Progenitor cell of endocrine pancreas (in vitro differentiated cells): ENCODE results near the gene TTR. TPM values are rescaled to one million over a fixed set of nuclear protein-coding genes. Genes with fewer than 3 reads are reported as not detected.

Source experiments
- DNase-seq: peaks from one replicate; pipeline ENCODE4 v3.0.0; 2021; ENCODE audit warnings: low spot score; ENCODE audit not compliant: unreplicated experiment
- H3K27ac Mint-ChIP-seq: 2 replicates; pipeline ENCODE4 v1.8.0; 2021; ENCODE audit warnings: mild to moderate bottlenecking, moderate library complexity, mixed read lengths
- H3K27me3 Mint-ChIP-seq: 2 replicates; pipeline ENCODE4 v1.8.0; 2021; ENCODE audit warnings: mixed read lengths
- H3K36me3 Mint-ChIP-seq: 2 replicates; pipeline ENCODE4 v1.8.0; 2022; ENCODE audit warnings: mixed read lengths; ENCODE audit not compliant: insufficient read depth
- H3K4me1 Mint-ChIP-seq: 2 replicates; pipeline ENCODE4 v1.8.0; 2021; ENCODE audit warnings: low read depth, mixed read lengths
- H3K4me3 Mint-ChIP-seq: 2 replicates; pipeline ENCODE4 v1.8.0; 2021; ENCODE audit warnings: low read depth, mild to moderate bottlenecking, moderate library complexity, mixed read lengths
- H3K9me3 Mint-ChIP-seq: 2 replicates; pipeline ENCODE4 v1.8.0; 2021; ENCODE audit warnings: low read depth, mixed read lengths
- CTCF ChIP-seq: fragments of 200-600 bp; sonication (generic); IDR thresholded peaks from one replicate; pipeline ENCODE4 v1.5.0; 2021; ENCODE audit warnings: antibody characterized with exemption, mild to moderate bottlenecking; ENCODE audit not compliant: unreplicated experiment
- total RNA-seq: library from RNA; stranded (reverse); gene quantifications from 2 replicates; pipeline ENCODE4 v1.2.1, GENCODE V29; 2021

TTR gene
- total RNA-seq, 1 donor from 2014 or later, result 150 TPM

- H3K27me3 Mint-ChIP-seq, result peaks cover 7% of the 10 kb centered on the region
- H3K27ac Mint-ChIP-seq, result no peak overlapping the region
- DNase-seq, result no peak
- H3K36me3 Mint-ChIP-seq, result no peaks in the 10 kb centered on the region
- H3K4me1 Mint-ChIP-seq, result peaks cover 11% of the 10 kb centered on the region
- no peak overlapping the region for H3K4me3 Mint-ChIP-seq
- no peaks in the 10 kb centered on the region for H3K9me3 Mint-ChIP-seq
- no peak for TF ChIP-seq CTCF
Observed at GRCh38 chr18:31572368-31572767, 19.3 kb upstream of the TTR start.

GRCh38 chr18:31573051-31573450, 18.6 kb upstream of the TTR start:
- peaks cover 7% of the 10 kb centered on the region for H3K27me3 Mint-ChIP-seq
- peaks cover 11% of the 10 kb centered on the region for H3K4me1 Mint-ChIP-seq
- H3K27ac Mint-ChIP-seq, result no peak overlapping the region
- no peaks in the 10 kb centered on the region for H3K36me3 Mint-ChIP-seq
- no peak for DNase-seq
- no peak for TF ChIP-seq CTCF
- no peak overlapping the region for H3K4me3 Mint-ChIP-seq
- H3K9me3 Mint-ChIP-seq, result no peaks in the 10 kb centered on the region

- peaks cover 7% of the 10 kb centered on the region for H3K27me3 Mint-ChIP-seq
- H3K27ac Mint-ChIP-seq, result no peak overlapping the region
- H3K4me3 Mint-ChIP-seq, result no peak overlapping the region
- TF ChIP-seq CTCF, result no peak
- no peaks in the 10 kb centered on the region for H3K9me3 Mint-ChIP-seq
- peaks cover 11% of the 10 kb centered on the region for H3K4me1 Mint-ChIP-seq
- no peaks in the 10 kb centered on the region for H3K36me3 Mint-ChIP-seq
- DNase-seq, result no peak
Observed at GRCh38 chr18:31574359-31574758, 17.3 kb upstream of the TTR start.

- no peak for DNase-seq
- no peak for TF ChIP-seq CTCF
- H3K27ac Mint-ChIP-seq, result no peak overlapping the region
- no peaks in the 10 kb centered on the region for H3K9me3 Mint-ChIP-seq
- H3K4me3 Mint-ChIP-seq, result no peak overlapping the region
- H3K27me3 Mint-ChIP-seq, result peaks cover 7% of the 10 kb centered on the region
- no peaks in the 10 kb centered on the region for H3K36me3 Mint-ChIP-seq
- peaks cover 11% of the 10 kb centered on the region for H3K4me1 Mint-ChIP-seq
Observed at GRCh38 chr18:31575515-31576257, 16.0 kb upstream of the TTR start.

GRCh38 chr18:31576670-31577069, 15.0 kb upstream of the TTR start:
- DNase-seq, result no peak
- TF ChIP-seq CTCF, result no peak
- Mint-ChIP-seq H3K27me3 (peaks cover 7% of the 10 kb centered on the region), H3K4me1 (peaks cover 11% of the 10 kb centered on the region), H3K36me3 (no peaks in the 10 kb centered on the region), H3K27ac (no peak overlapping the region), H3K9me3 (no peaks in the 10 kb centered on the region), H3K4me3 (no peak overlapping the region)
